ENCODE measurements around the gene IRAK2. TPM values are rescaled to one million over a fixed set of nuclear protein-coding genes. Genes with fewer than 3 reads are reported as not detected.

Gene IRAK2
- total RNA-seq, 1 experiment from 2014 or later: 0.34 TPM

DNA sequence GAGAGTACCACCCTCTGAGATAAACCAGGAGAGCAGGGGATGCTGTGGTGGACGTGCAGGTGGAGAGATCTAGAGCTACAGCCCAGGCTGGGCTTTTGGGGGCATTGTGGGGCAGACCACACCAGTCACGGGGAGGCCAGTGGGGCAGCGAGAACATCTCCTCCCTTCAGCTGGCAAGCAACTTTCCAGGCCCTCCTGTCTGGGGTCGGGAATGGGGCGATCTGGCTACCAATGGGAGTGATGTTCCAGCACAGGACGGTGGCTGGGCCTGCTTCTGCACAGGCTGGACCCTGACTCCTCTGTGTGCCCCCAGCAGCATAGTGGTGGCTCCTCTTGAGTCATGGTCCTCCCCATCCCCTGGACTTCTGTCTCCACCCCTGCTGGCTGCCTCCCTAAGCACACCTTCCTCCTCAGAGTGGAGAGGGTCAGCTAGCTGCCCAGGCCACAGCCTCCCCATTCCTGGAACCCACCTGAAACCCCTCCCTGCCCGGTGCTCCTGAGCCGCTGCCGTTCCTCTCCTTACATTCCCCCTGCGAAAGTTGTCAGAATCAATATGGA lies 16.1 kb downstream of the IRAK2 start:
- Histone ChIP-seq H3K9me3 (ENCODE audit: low read depth, low read length, poor library complexity, severe bottlenecking) (no peaks in the 10 kb centered on the region), H3K4me1 (ENCODE audit: insufficient read depth, low read length, poor library complexity, severe bottlenecking) (no peaks in the 10 kb centered on the region), H3K4me3 (ENCODE audit: low read depth, low read length, poor library complexity, severe bottlenecking) (no peak overlapping the region), H3K27me3 (replicated peaks; ENCODE audit: insufficient read depth, low read depth, low read length, poor library complexity) (no peaks in the 10 kb centered on the region), H3K36me3 (ENCODE audit: insufficient read depth, low read length, poor library complexity, severe bottlenecking) (no peaks in the 10 kb centered on the region), H3K27ac (ENCODE audit: low read depth, low read length, poor library complexity, severe bottlenecking) (no peak overlapping the region)
- TF ChIP-seq, protein P1, sequence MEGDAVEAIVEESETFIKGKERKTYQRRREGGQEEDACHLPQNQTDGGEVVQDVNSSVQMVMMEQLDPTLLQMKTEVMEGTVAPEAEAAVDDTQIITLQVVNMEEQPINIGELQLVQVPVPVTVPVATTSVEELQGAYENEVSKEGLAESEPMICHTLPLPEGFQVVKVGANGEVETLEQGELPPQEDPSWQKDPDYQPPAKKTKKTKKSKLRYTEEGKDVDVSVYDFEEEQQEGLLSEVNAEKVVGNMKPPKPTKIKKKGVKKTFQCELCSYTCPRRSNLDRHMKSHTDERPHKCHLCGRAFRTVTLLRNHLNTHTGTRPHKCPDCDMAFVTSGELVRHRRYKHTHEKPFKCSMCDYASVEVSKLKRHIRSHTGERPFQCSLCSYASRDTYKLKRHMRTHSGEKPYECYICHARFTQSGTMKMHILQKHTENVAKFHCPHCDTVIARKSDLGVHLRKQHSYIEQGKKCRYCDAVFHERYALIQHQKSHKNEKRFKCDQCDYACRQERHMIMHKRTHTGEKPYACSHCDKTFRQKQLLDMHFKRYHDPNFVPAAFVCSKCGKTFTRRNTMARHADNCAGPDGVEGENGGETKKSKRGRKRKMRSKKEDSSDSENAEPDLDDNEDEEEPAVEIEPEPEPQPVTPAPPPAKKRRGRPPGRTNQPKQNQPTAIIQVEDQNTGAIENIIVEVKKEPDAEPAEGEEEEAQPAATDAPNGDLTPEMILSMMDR (conservative IDR thresholded peaks at IDR 0.05; ENCODE audit: low read depth, low read length): no peak
- no peak for TF ChIP-seq EZH2 (IDR thresholded peaks at IDR 0.05; ENCODE audit: borderline replicate concordance, low read depth, low read length, poor library complexity, severe bottlenecking)
- BruUV-seq (replicated peaks): no TSS peak
- DNase-seq (ENCODE audit: low spot score): no peak
- ChIA-PET CTCF (no interaction called here), POLR2A (ENCODE audit: low non-redundant PET) (no interaction called here)
- intact Hi-C loops (cut with micrococcal nuclease; ENCODE audit: unreplicated experiment): no loop called here

DNA sequence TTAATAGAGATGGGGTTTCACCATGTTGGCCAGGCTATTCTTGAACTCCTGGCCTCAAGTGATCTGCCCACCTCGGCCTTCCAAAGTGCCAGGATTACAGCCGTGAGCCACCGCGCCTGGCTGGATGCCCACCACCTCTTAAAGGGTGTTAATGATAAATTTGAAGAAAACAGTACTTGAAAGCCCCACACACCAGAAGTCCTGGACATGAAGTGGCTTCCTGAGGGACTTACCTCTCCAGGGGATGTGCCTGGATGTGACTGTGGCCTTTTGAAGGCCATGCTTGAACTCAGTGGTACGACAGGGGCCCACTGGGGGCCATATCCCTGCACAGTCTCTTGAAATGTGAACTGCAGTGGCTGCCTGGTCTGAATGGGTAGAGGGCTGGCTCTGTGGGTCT lies 18.2 kb downstream of the IRAK2 start:
- no peak overlapping the region for H3K4me3 ChIP-seq (ENCODE audit: low read depth, low read length, poor library complexity, severe bottlenecking)
- intact Hi-C loops (cut with micrococcal nuclease; ENCODE audit: unreplicated experiment): no loop called here
- ChIA-PET CTCF (no interaction called here), POLR2A (ENCODE audit: low non-redundant PET) (no interaction called here)
- H3K27ac ChIP-seq (ENCODE audit: low read depth, low read length, poor library complexity, severe bottlenecking): no peak overlapping the region
- no TSS peak for BruUV-seq (replicated peaks)
- no peaks in the 10 kb centered on the region for H3K27me3 ChIP-seq (replicated peaks; ENCODE audit: insufficient read depth, low read depth, low read length, poor library complexity)
- DNase-seq (ENCODE audit: low spot score): no peak
- TF ChIP-seq, protein P1 (conservative IDR thresholded peaks at IDR 0.05; ENCODE audit: low read depth, low read length): no peak
- no peak for TF ChIP-seq EZH2 (IDR thresholded peaks at IDR 0.05; ENCODE audit: borderline replicate concordance, low read depth, low read length, poor library complexity, severe bottlenecking)
- H3K9me3 ChIP-seq (ENCODE audit: low read depth, low read length, poor library complexity, severe bottlenecking): no peaks in the 10 kb centered on the region
- no peaks in the 10 kb centered on the region for H3K36me3 ChIP-seq (ENCODE audit: insufficient read depth, low read length, poor library complexity, severe bottlenecking)
- H3K4me1 ChIP-seq (ENCODE audit: insufficient read depth, low read length, poor library complexity, severe bottlenecking): no peaks in the 10 kb centered on the region

DNA sequence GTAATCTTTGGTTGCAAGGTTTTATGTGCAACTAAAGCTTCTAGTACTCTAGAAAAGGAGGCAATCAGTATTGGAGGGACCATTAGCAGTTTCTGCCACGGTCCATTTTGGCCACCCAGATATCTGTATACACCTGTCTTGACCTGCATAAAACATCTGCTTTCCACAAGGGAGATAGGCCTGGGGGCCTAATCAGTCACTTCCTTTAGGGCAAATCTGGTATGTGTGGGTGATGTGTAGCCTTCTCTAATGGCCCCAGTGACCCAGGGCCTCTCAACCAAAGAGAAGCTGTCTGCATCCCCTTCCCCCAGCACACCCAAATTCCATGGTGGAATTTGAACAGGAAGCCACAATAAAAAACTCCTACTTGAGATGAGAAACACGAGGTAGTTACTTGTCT lies 19.5 kb downstream of the IRAK2 start:
- no peak for DNase-seq (ENCODE audit: low spot score)
- H3K9me3 ChIP-seq (ENCODE audit: low read depth, low read length, poor library complexity, severe bottlenecking): no peaks in the 10 kb centered on the region
- H3K4me3 ChIP-seq (ENCODE audit: low read depth, low read length, poor library complexity, severe bottlenecking): no peak overlapping the region
- no peaks in the 10 kb centered on the region for H3K36me3 ChIP-seq (ENCODE audit: insufficient read depth, low read length, poor library complexity, severe bottlenecking)
- no peak overlapping the region for H3K27ac ChIP-seq (ENCODE audit: low read depth, low read length, poor library complexity, severe bottlenecking)
- no TSS peak for BruUV-seq (replicated peaks)
- peaks cover under 1% of the 10 kb centered on the region for H3K4me1 ChIP-seq (ENCODE audit: insufficient read depth, low read length, poor library complexity, severe bottlenecking)
- intact Hi-C loops (cut with micrococcal nuclease; ENCODE audit: unreplicated experiment): no loop called here
- no peak for TF ChIP-seq EZH2 (IDR thresholded peaks at IDR 0.05; ENCODE audit: borderline replicate concordance, low read depth, low read length, poor library complexity, severe bottlenecking)
- TF ChIP-seq, protein P1 (conservative IDR thresholded peaks at IDR 0.05; ENCODE audit: low read depth, low read length): no peak
- no peaks in the 10 kb centered on the region for H3K27me3 ChIP-seq (replicated peaks; ENCODE audit: insufficient read depth, low read depth, low read length, poor library complexity)
- CTCF ChIA-PET: no interaction called here
- POLR2A ChIA-PET (ENCODE audit: low non-redundant PET): no interaction called here
